Astrocyte (in vitro differentiated cells and primary cell): ENCODE results near the gene DNAJC11. TPM values are rescaled to one million over a fixed set of nuclear protein-coding genes. Genes with fewer than 3 reads are reported as not detected.

Experiments
- DNase-seq: peaks from one replicate; pipeline ENCODE4 v3.0.0-alpha.2; 2010; ENCODE audit warnings: low read depth
- FAIRE-seq: peaks from 2 replicates; lab custom pipeline; 2011; peaks lifted over from hg19 to GRCh38; lab: Jason Lieb, UNC
- H2AFZ ChIP-seq: 2 replicates; pipeline ENCODE4 v1.6.0; 2012; ENCODE audit warnings: low read depth, low read length, inconsistent platforms
- H3K27ac ChIP-seq: 2 replicates; pipeline ENCODE4 v1.5.1; 2011; ENCODE audit warnings: low read depth, low read length, inconsistent platforms
- H3K27me3 ChIP-seq: 2 replicates; pipeline ENCODE4 v1.6.0; 2011; ENCODE audit warnings: low read length, inconsistent platforms; ENCODE audit not compliant: insufficient read depth
- H3K36me3 ChIP-seq: 2 replicates; pipeline ENCODE4 v1.5.1; 2011; ENCODE audit warnings: low read length, inconsistent platforms; ENCODE audit not compliant: insufficient read depth
- H3K4me1 ChIP-seq: 2 replicates; pipeline ENCODE4 v1.5.1; 2011; ENCODE audit warnings: low read length, inconsistent platforms; ENCODE audit not compliant: insufficient read depth
- H3K4me2 ChIP-seq: 2 replicates; pipeline ENCODE4 v1.6.0; 2012; ENCODE audit warnings: low read length, inconsistent platforms
- H3K4me3 ChIP-seq: 2 replicates; pipeline ENCODE4 v1.5.1; 2011; ENCODE audit warnings: low read depth, mild to moderate bottlenecking, low read length, inconsistent platforms; ENCODE audit not compliant: insufficient read depth
- H3K79me2 ChIP-seq: 2 replicates; pipeline ENCODE4 v1.6.0; 2012; ENCODE audit warnings: mild to moderate bottlenecking, low read length, inconsistent platforms; ENCODE audit not compliant: insufficient read depth
- H3K9ac ChIP-seq: 2 replicates; pipeline ENCODE4 v1.6.0; 2012; ENCODE audit warnings: mild to moderate bottlenecking, low read length, inconsistent platforms
- H3K9me3 ChIP-seq: 2 replicates; pipeline ENCODE4 v1.5.1; 2012; ENCODE audit warnings: low read depth, mild to moderate bottlenecking, low read length, inconsistent platforms; ENCODE audit not compliant: insufficient read depth
- H4K20me1 ChIP-seq: 2 replicates; pipeline ENCODE4 v1.6.0; 2012; ENCODE audit warnings: low read length, inconsistent platforms; ENCODE audit not compliant: insufficient read depth
- H3K27ac Mint-ChIP-seq: one replicate; pipeline ENCODE4 v1.8.0; 2021; ENCODE audit warnings: mild to moderate bottlenecking, mixed read lengths; ENCODE audit not compliant: unreplicated experiment
- H3K27me3 Mint-ChIP-seq: one replicate; pipeline ENCODE4 v1.8.0; 2021; ENCODE audit warnings: low read depth, mixed read lengths; ENCODE audit not compliant: unreplicated experiment
- H3K36me3 Mint-ChIP-seq: one replicate; pipeline ENCODE4 v1.8.0; 2021; ENCODE audit warnings: low read depth, mixed read lengths; ENCODE audit not compliant: unreplicated experiment
- H3K4me1 Mint-ChIP-seq: one replicate; pipeline ENCODE4 v1.8.0; 2021; ENCODE audit warnings: low read depth, mixed read lengths; ENCODE audit not compliant: unreplicated experiment
- H3K4me3 Mint-ChIP-seq: one replicate; pipeline ENCODE4 v1.8.0; 2021; ENCODE audit warnings: mild to moderate bottlenecking, moderate library complexity, mixed read lengths; ENCODE audit not compliant: unreplicated experiment
- H3K9me3 Mint-ChIP-seq: one replicate; pipeline ENCODE4 v1.8.0; 2021; ENCODE audit warnings: mild to moderate bottlenecking, mixed read lengths; ENCODE audit not compliant: unreplicated experiment
- CTCF ChIP-seq: IDR thresholded peaks from 2 replicates; pipeline ENCODE4 v1.5.1; 2011; ENCODE audit warnings: low read depth, mild to moderate bottlenecking, inconsistent platforms, low read length, moderate library complexity; ENCODE audit not compliant: insufficient read depth
- EZH2 ChIP-seq: IDR thresholded peaks from 2 replicates; pipeline ENCODE4 v1.6.1; 2012; ENCODE audit warnings: mild to moderate bottlenecking, low read length, inconsistent platforms; ENCODE audit not compliant: insufficient read depth
- total RNA-seq: library from RNA; stranded (reverse); gene quantifications from 2 replicates; pipeline ENCODE4 v1.2.1, GENCODE V29; 2021

DNAJC11 gene
- total RNA-seq, 1 donor from 2014 or later: 63.9 TPM

GRCh38 chr1:6657138-6657537, 44.5 kb downstream of the DNAJC11 start:
- H3K9me3 ChIP-seq: no peaks in the 10 kb centered on the region
- Mint-ChIP-seq H3K27me3 (no peaks in the 10 kb centered on the region), H3K9me3 (no peaks in the 10 kb centered on the region), H3K36me3 (peaks cover 12% of the 10 kb centered on the region), H3K27ac (no peak overlapping the region), H3K4me3 (no peak overlapping the region), H3K4me1 (peaks cover 5% of the 10 kb centered on the region)
- DNase-seq (no peak), FAIRE-seq (no peak)
- no peak overlapping the region for H3K27ac ChIP-seq
- peaks cover 13% of the 10 kb centered on the region for H3K36me3 ChIP-seq
- H3K4me2 ChIP-seq: no peak overlapping the region
- no peak overlapping the region for H3K9ac ChIP-seq
- H3K27me3 ChIP-seq: no peaks in the 10 kb centered on the region
- H3K79me2 ChIP-seq: peaks cover 9% of the 10 kb centered on the region
- H3K4me1 ChIP-seq: no peaks in the 10 kb centered on the region
- H4K20me1 ChIP-seq: peaks cover 39% of the 10 kb centered on the region
- no peak for TF ChIP-seq EZH2
- TF ChIP-seq CTCF: no peak
- no peak overlapping the region for H3K4me3 ChIP-seq
- H2AFZ ChIP-seq: no peak overlapping the region

- Histone ChIP-seq H3K4me1 (no peaks in the 10 kb centered on the region), H4K20me1 (peaks cover 29% of the 10 kb centered on the region), H3K4me3 (no peak overlapping the region), H3K27ac (no peak overlapping the region), H3K36me3 (peaks cover 13% of the 10 kb centered on the region), H3K4me2 (no peak overlapping the region), H3K27me3 (no peaks in the 10 kb centered on the region), H3K79me2 (no peaks in the 10 kb centered on the region), H3K9ac (no peak overlapping the region), H3K9me3 (no peaks in the 10 kb centered on the region), H2AFZ (no peak overlapping the region)
- no peak for FAIRE-seq
- Mint-ChIP-seq H3K9me3 (no peaks in the 10 kb centered on the region), H3K27me3 (no peaks in the 10 kb centered on the region), H3K27ac (no peak overlapping the region), H3K4me1 (peaks cover 5% of the 10 kb centered on the region), H3K36me3 (peaks cover 13% of the 10 kb centered on the region), H3K4me3 (no peak overlapping the region)
- TF ChIP-seq CTCF (no peak), EZH2 (no peak)
- no peak for DNase-seq
Measured at GRCh38 chr1:6653436-6654290, 48.0 kb downstream of the DNAJC11 start.

- Histone ChIP-seq H3K27me3 (no peaks in the 10 kb centered on the region), H3K79me2 (no peaks in the 10 kb centered on the region), H3K4me2 (no peak overlapping the region), H4K20me1 (peaks cover 27% of the 10 kb centered on the region), H3K4me3 (no peak overlapping the region), H3K4me1 (no peaks in the 10 kb centered on the region), H2AFZ (no peak overlapping the region), H3K9ac (no peak overlapping the region), H3K27ac (no peak overlapping the region), H3K9me3 (no peaks in the 10 kb centered on the region), H3K36me3 (peaks cover 13% of the 10 kb centered on the region)
- no peak for TF ChIP-seq EZH2
- TF ChIP-seq CTCF: no peak
- Mint-ChIP-seq H3K27me3 (no peaks in the 10 kb centered on the region), H3K36me3 (peaks cover 12% of the 10 kb centered on the region), H3K4me3 (no peak overlapping the region), H3K27ac (no peak overlapping the region), H3K4me1 (peaks cover 5% of the 10 kb centered on the region), H3K9me3 (no peaks in the 10 kb centered on the region)
- DNase-seq (no peak), FAIRE-seq (no peak)
Measured at GRCh38 chr1:6652986-6653385, 48.6 kb downstream of the DNAJC11 start.
